Left renal cortex interstitium (tissue), 4 donors: ENCODE results near the gene ADSL. TPM values are rescaled to one million over a fixed set of nuclear protein-coding genes. Genes with fewer than 3 reads are reported as not detected.

ENCODE experiments used
- DNase-seq, 4 donors: peaks; one replicate each; pipeline ENCODE4 v3.0.0-alpha.2; 2013; ENCODE audit warnings: low read depth in 4 of 4, low spot score in 2 of 4, missing footprints in 1 of 4
- polyA plus RNA-seq, 4 donors: library from polyadenylated mRNA; unstranded; fragments of 120-200 nt; gene quantifications; one replicate each; pipeline ENCODE4 v1.2.1, GENCODE V29; 2013; ENCODE audit not compliant: insufficient read length in 4 of 4

Gene ADSL
- polyA plus RNA-seq, 4 donors, result 97.8 to 109 (median 101) TPM

- DNase-seq, result no peak
Measured at GRCh38 chr22:40326905-40327735, 19.2 kb upstream of the ADSL start.

DNA sequence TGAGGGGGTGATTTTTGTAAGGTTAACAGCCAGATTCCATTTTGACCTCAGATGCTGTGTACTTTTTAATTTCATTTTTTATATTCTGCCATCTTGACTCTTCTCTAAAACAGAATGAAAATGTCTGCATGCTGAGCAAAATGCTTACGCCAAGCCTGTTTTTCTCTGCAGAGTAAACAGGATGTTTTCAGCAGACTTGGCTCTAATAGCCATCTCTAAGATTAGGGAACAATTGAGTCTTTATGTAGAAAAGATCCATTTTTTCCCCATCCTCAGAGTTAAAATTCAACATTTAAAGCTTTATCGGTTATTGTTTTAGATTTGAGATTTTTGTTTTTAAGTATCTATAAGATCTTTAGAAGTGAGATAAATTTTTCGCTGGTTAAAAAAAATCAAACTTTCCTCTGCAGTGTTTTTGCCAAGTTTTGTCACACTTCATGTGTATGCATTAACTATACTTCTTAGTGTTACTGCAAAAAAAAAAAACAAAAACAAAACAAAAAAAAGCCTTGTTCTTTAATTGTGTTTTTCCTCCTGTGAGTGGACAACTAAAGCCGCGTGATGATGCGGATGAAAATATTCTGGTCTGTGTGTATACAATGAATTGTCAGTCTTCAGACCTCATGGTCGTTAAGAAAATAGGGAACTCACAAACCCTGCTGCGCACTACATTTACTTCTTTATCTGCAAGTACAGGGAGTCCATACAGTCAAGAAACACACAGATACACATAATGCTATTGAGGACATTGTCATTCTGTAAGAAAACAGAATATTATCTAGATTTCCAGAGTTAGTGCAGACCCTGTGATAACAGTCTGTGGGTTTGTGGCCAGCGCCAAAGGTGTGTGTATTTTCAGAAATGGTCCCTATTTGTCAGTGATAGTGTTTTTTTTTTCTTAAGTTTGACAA lies 17.5 kb upstream of the ADSL start:
- no peak for DNase-seq

DNA sequence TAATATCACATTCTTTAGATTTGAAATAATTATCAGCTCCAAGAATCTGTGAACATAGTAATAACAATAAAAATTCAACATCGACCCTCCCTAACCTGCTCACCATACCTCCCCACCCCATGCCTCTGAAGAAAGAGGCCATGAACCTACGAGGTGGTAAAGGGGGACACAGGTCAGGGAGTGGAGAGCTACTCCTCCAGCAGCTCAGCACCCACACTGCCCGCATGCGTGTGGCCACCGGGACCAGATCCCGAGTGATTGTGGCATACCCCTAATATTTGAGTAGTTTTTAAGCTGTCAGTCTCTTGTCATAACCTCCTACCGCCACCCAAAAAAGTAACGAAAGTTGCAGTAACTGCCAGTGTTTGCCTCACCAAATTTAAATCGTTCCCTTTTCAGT lies 16.8 kb upstream of the ADSL start:
- DNase-seq, result no peak

- no peak for DNase-seq
Measured at GRCh38 chr22:40330086-40330485, 16.2 kb upstream of the ADSL start.

GRCh38 chr22:40330615-40331014 lies 15.7 kb upstream of the ADSL start:
- DNase-seq, result no peak

DNA sequence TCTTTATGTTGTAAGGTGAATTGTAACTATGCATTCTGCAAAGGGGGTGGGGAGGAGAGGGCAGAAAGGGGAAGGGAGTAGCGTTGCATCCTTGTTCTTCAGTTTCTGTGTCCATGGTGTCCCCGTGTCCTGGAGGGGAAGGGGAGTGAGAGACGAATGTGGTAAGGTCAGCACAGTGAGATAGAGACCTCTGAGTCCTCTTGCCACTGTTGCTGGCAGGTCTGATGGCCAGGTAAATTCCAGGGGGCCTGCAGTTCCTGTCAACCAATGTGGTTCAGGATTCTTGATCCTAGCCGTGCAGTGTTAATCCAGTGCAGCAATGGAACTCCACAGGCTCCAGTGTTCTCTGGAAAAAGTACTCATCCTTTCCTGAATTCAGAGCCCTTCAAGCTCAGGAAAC lies 14.6 kb upstream of the ADSL start:
- no peak for DNase-seq

GRCh38 chr22:40332319-40332781 lies 13.9 kb upstream of the ADSL start:
- no peak for DNase-seq

GRCh38 chr22:40334060-40334459 lies 12.2 kb upstream of the ADSL start:
- no peak for DNase-seq

DNA sequence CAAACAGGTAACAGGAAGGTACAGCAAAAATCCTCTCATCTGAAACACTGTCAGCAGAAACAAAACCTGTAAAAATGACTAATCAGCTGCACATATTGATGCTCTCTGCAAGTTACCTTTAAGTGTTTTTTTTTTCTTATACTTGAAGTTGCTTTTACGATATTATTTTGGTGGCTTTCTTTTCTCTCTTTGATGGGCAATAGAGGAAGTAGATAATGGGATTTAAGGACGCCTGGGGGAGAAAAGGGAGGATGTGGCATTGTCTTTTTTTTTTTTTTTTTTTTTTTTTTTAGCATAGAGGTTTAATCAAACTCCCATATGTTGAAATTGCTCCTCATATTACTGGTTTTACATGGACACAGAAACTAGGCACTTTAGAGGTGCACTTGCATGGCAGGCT lies 11.4 kb upstream of the ADSL start:
- DNase-seq, result no peak

- DNase-seq, result no peak
Measured at GRCh38 chr22:40335358-40335757, 10.9 kb upstream of the ADSL start.

GRCh38 chr22:40340044-40340443 lies 6.3 kb upstream of the ADSL start:
- DNase-seq, result no peak

DNA sequence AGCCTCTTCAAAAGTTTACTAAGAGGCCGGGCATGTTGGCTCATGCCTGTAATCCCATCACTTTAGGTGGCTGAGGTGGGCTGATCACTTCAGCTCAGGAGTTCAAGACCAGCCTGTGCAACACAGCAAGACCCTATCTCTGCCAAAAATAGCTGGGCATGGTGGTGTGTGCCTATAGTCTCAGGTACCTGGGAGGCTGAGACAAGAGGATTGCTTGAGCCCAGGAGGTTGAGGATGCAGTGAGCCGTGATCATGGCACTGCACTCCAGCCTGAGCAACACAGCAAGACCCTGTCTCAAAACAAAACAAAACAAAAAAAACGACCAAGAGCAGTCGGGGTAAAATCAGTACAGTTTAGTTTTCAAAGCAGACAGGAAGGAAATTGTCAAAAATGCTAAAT lies 4.7 kb upstream of the ADSL start:
- no peak for DNase-seq

GRCh38 chr22:40342521-40342920 lies 3.8 kb upstream of the ADSL start:
- DNase-seq, result no peak

- no peak for DNase-seq
Measured at GRCh38 chr22:40345271-40345670, 1.0 kb upstream of the ADSL start.

DNA sequence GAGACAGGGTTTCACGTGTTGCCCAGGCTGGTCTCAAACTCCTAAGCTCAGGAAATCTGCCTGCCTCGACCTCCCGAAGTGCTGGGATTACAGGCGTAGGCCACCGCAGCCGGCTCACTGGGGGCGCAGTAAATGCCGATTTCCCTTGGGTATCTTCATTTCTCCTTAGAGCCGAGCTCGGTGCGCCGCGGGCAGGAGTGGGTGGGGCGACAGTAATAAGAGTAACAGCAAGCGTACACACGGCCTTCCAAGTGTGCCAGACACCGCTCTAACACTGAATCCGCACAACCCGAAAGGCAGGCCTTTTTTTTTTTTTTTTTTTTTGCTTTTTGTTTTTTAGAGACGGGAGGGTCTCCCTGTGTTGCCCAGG lies 500 bp upstream of the ADSL start:
- DNase-seq, result peak in 1 of 4 donors; percentile 22

GRCh38 chr22:40347300-40347699 lies 1.0 kb downstream of the ADSL start:
- DNase-seq, result no peak

DNA sequence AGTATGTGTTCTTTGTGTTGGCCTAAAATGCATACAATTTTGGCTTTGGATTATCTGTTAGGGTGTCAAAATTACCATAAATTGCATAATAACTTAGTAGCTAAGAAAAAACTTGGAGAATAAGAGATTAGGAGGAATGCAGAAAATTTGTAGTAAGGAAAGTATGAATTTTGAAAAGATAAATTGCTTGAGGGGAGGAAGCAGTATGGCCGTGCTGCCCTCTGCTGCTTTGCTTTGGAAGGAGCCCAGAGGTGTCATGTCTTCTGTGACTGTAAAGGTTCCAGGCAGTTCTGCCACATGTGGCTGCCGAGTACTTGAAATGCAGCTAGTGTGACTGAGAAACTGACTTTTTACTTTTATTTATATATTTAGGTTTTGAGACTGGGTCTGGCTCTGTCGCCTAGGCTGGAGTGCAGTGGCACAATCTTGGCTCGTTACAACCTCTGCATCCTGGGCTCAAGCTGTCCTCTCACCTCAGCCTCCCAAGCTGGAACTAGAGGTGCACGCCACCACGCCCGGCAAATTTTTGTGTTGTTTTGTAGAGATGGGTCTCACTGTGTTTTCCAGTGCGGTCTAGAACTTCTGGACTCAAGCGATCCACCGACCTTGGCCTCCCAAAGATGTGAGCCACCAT lies 1.8 kb downstream of the ADSL start:
- no peak for DNase-seq

DNA sequence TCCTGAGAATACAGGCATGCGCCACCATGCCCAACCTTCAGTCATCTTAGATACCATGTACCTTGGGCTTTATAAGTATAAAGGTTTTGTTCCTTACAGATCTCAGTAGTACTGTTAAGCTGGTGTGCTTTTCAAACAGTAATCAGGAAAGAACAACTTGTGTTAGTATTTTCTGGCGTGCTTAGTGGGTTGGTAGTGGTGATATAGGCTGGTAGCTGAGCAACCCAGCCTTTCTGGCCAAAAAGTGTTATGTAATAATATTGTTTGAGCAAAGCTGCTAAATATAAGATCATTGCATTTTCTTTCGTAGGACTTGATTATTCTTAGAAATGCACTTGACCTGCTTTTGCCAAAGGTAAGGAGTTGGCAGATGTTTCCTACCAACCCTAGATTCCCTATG lies 6.5 kb downstream of the ADSL start:
- no peak for DNase-seq

- DNase-seq, result no peak
Measured at GRCh38 chr22:40361100-40361499, 14.8 kb downstream of the ADSL start.

DNA sequence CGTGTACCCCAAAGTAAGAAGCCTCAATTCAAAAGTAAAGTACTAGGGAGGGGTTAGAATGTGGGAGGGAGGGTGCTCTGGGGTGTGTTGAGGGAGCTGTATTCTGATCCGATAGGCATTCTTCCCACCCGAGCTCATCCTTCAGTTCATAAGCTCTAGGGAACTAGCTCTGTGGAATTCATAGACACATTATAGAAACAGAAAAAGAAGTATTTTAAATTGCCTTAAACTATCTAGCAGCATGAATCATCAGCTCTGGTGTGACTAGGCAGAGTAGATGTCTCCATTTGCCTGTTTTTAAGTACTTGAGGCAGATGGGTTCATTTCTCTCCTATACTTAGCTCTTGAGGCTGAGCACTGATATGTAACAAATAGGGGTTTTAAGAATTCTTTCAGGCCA lies 16.8 kb downstream of the ADSL start:
- DNase-seq, result no peak

DNA sequence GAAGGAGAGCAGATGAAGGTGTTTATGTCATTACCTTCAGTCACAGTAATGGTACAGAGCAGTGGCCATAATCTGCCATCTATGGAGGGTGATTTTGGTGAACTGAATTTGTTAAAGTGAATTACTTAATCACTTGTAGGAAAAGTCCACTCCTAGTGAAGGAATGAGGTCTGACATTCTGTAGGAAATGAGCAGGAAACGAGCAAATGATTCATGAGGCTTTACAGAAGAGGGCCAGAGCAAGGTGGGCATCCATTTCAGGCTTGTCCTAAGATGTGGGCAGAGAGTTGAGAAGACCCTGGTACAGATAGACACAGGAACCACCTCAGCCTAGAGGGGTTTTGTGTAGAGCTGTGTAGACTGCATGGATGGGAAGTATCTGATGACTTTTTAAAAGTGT lies 18.1 kb downstream of the ADSL start:
- no peak for DNase-seq
